B cell (primary cell): ENCODE data around the gene KRT5. TPM values are rescaled to one million over a fixed set of nuclear protein-coding genes. Genes with fewer than 3 reads are reported as not detected.

ENCODE experiments used
- ATAC-seq: fragments of 200-7000 bp; cut with Tn5 transposase; one replicate; pipeline ENCODE4 v1.10.0; 2021; ENCODE audit warnings: low read depth, mild to moderate bottlenecking, moderate number of reproducible peaks, moderate library complexity
- CTCF ChIA-PET: fragments of 350-600 bp; sonication (Branson Sonifier 250); formaldehyde crosslinking; loops from one replicate; lab custom pipeline; 2021; ENCODE audit warnings: antibody characterized with exemption, inconsistent platforms; lab: Charles Lee
- POLR2A ChIA-PET: fragments of 350-600 bp; sonication (Branson Sonifier 250); formaldehyde crosslinking; loops from one replicate; lab custom pipeline; 2021; ENCODE audit warnings: antibody characterized with exemption; lab: Charles Lee
- DNase-seq: peaks from one replicate; pipeline ENCODE4 v3.0.0; 2013
- H2AFZ ChIP-seq: 2 replicates; pipeline ENCODE4 v1.6.1; 2012; ENCODE audit warnings: mild to moderate bottlenecking, low read depth, low read length; ENCODE audit not compliant: insufficient read depth, poor library complexity, severe bottlenecking
- H3K27ac ChIP-seq, 2 donors: 1 replicate in 1 of 2; 2 replicates in 1 of 2; pipeline ENCODE4 v1.5.1; 2012 to 2013; ENCODE audit warnings: low read length in 2 of 2, mild to moderate bottlenecking in 2 of 2, moderate library complexity in 1 of 2
- H3K27me3 ChIP-seq, 4 experiments: fragments of 200-600 bp in 1 of 4; sonication (generic) in 1 of 4; replicated peaks in 1 of 4; 1 replicate in 2 of 4; 2 replicates in 2 of 4; pipeline versions ENCODE4 v1.6.1 to v1.7.0; 2013 to 2016; ENCODE audit warnings: low read length in 3 of 4, mild to moderate bottlenecking in 2 of 4, mixed read lengths in 1 of 4, moderate library complexity in 1 of 4; ENCODE audit not compliant: insufficient read depth in 4 of 4, control insufficient read depth in 3 of 4; ENCODE audit errors: control extremely low read depth in 1 of 4
- H3K36me3 ChIP-seq, 2 experiments: replicated peaks in 1 of 2; 1 replicate in 1 of 2; 2 replicates in 1 of 2; pipeline versions ENCODE4 v1.6.1 to v1.7.1; 2013; ENCODE audit warnings: low read length in 1 of 2; ENCODE audit not compliant: insufficient read depth in 2 of 2, control insufficient read depth in 1 of 2; ENCODE audit errors: control extremely low read depth in 1 of 2, extremely low read depth in 1 of 2
- H3K4me1 ChIP-seq, 2 donors: fragments of 200-600 bp in 1 of 2; sonication (generic) in 1 of 2; 1 replicate in 1 of 2; 2 replicates in 1 of 2; pipeline versions ENCODE4 v1.5.1 to v1.6.1; 2013 to 2017; ENCODE audit warnings: low read length in 2 of 2; ENCODE audit not compliant: control insufficient read depth in 2 of 2, insufficient read depth in 2 of 2
- H3K4me2 ChIP-seq: replicated peaks from 2 replicates; pipeline ENCODE3; 2012; ENCODE audit warnings: mild to moderate bottlenecking, low read depth, low read length; ENCODE audit not compliant: poor library complexity, severe bottlenecking
- H3K4me3 ChIP-seq, 5 experiments: fragments of 200-600 bp in 1 of 5; sonication (generic) in 1 of 5; 1 replicate in 3 of 5; 2 replicates in 2 of 5; pipeline versions ENCODE4 v1.5.1 to v1.7.0; 2011 to 2016; ENCODE audit warnings: low read length in 4 of 5, mild to moderate bottlenecking in 4 of 5, low read depth in 2 of 5, control low read depth in 1 of 5, moderate library complexity in 1 of 5; ENCODE audit not compliant: insufficient read depth in 1 of 5; ENCODE audit errors: control extremely low read depth in 1 of 5, extremely low read depth in 1 of 5
- H3K79me2 ChIP-seq: fragments of 200-600 bp; sonication (generic); one replicate; pipeline ENCODE4 v1.6.0; 2016; ENCODE audit warnings: low read length; ENCODE audit not compliant: control insufficient read depth, insufficient read depth
- H3K9ac ChIP-seq: fragments of 200-600 bp; sonication (generic); 2 replicates; pipeline ENCODE4 v1.6.1; 2017; ENCODE audit warnings: mild to moderate bottlenecking, low read length, moderate library complexity
- H3K9me3 ChIP-seq, 3 donors: one replicate each; pipeline versions ENCODE4 v1.6.1 to v1.7.1; 2013; ENCODE audit warnings: low read length in 2 of 3; ENCODE audit not compliant: control insufficient read depth in 2 of 3, insufficient read depth in 1 of 3; ENCODE audit errors: control extremely low read depth in 1 of 3
- H4K20me1 ChIP-seq: 2 replicates; pipeline ENCODE4 v1.6.0; 2012; ENCODE audit warnings: mild to moderate bottlenecking, low read length; ENCODE audit not compliant: insufficient read depth, control insufficient read depth, poor library complexity, severe bottlenecking
- H3K27ac Mint-ChIP-seq: one replicate; pipeline ENCODE4 v1.8.0; 2021; ENCODE audit warnings: mixed read lengths
- H3K27me3 Mint-ChIP-seq: one replicate; pipeline ENCODE4 v1.8.0; 2021; ENCODE audit warnings: mixed read lengths
- H3K4me1 Mint-ChIP-seq: one replicate; pipeline ENCODE4 v1.8.0; 2021; ENCODE audit warnings: mixed read lengths
- H3K4me3 Mint-ChIP-seq: one replicate; pipeline ENCODE4 v1.8.0; 2021; ENCODE audit warnings: mixed read lengths
- H3K9me3 Mint-ChIP-seq: one replicate; pipeline ENCODE4 v1.8.0; 2022; ENCODE audit warnings: mixed read lengths; ENCODE audit not compliant: insufficient read depth
- EZH2 ChIP-seq: IDR thresholded peaks from 2 replicates; pipeline ENCODE4 v1.6.1; 2012; ENCODE audit warnings: borderline replicate concordance, low read depth, mild to moderate bottlenecking, moderate library complexity, low read length; ENCODE audit not compliant: insufficient read depth, poor library complexity, severe bottlenecking
- WGBS: methylation state at CpG from one replicate; pipeline ENCODE4 v1.1.5; 2013; ENCODE audit warnings: missing lambda C conversion rate; ENCODE audit not compliant: insufficient coverage; 5-methylcytosine and 5-hydroxymethylcytosine counted together
- intact Hi-C: fragments of 100-400 bp; cut with micrococcal nuclease; formaldehyde crosslinking; loops from one replicate; pipeline ENCODE4 v1.10.0; 2022
- polyA plus RNA-seq: library from polyadenylated mRNA; depleted of rRNA; stranded (reverse); fragments of >200 nt; gene quantifications from 2 replicates; pipeline ENCODE4 v1.2.3, GENCODE V29; 2012
- total RNA-seq, 2 donors: library from RNA; stranded (reverse); fragments of 120-200 nt in 1 of 2; gene quantifications; 1 replicate in 1 of 2; 2 replicates in 1 of 2; pipeline versions ENCODE4 v1.2.3 to v1.2.4, GENCODE V29; 2013 to 2022
- TF ChIP-seq, protein P1 (sequence below): fragments of 200-600 bp; IDR thresholded peaks from one replicate; pipeline ENCODE4 v1.8.0; 2022; ENCODE audit warnings: antibody characterized with exemption, mild to moderate bottlenecking

Gene KRT5
- total and polyA plus RNA-seq, 2 donors (not counting 1 experiment from before 2014, with no cell fraction given): not detected

GRCh38 chr12:52518574-52519386 lies 1.4 kb downstream of the KRT5 start:
- TF ChIP-seq, protein P1, sequence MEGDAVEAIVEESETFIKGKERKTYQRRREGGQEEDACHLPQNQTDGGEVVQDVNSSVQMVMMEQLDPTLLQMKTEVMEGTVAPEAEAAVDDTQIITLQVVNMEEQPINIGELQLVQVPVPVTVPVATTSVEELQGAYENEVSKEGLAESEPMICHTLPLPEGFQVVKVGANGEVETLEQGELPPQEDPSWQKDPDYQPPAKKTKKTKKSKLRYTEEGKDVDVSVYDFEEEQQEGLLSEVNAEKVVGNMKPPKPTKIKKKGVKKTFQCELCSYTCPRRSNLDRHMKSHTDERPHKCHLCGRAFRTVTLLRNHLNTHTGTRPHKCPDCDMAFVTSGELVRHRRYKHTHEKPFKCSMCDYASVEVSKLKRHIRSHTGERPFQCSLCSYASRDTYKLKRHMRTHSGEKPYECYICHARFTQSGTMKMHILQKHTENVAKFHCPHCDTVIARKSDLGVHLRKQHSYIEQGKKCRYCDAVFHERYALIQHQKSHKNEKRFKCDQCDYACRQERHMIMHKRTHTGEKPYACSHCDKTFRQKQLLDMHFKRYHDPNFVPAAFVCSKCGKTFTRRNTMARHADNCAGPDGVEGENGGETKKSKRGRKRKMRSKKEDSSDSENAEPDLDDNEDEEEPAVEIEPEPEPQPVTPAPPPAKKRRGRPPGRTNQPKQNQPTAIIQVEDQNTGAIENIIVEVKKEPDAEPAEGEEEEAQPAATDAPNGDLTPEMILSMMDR: no peak
- no peak for TF ChIP-seq EZH2
- CTCF ChIA-PET: no interaction called here
- intact Hi-C loops: no loop called here
- no peaks in the 10 kb centered on the region for H3K27me3 ChIP-seq
- Mint-ChIP-seq H3K4me1 (no peaks in the 10 kb centered on the region), H3K27ac (no peak overlapping the region), H3K4me3 (no peak overlapping the region), H3K9me3 (no peaks in the 10 kb centered on the region), H3K27me3 (peaks cover 11% of the 10 kb centered on the region)
- 90% methylated on average over 5 of the region's 8 CpGs for WGBS
- DNase-seq (no peak), ATAC-seq (no peak)
- no peaks in the 10 kb centered on the region for H3K79me2 ChIP-seq
- no peaks in the 10 kb centered on the region for H3K4me1 ChIP-seq
- no peaks in the 10 kb centered on the region for H3K36me3 ChIP-seq
- no peak overlapping the region for H3K4me3 ChIP-seq
- H2AFZ ChIP-seq: no peak overlapping the region
- H3K9me3 ChIP-seq: no peaks in the 10 kb centered on the region
- H3K9ac ChIP-seq: no peak overlapping the region
- no peaks in the 10 kb centered on the region for H4K20me1 ChIP-seq
- H3K27ac ChIP-seq: no peak overlapping the region
- POLR2A ChIA-PET: no interaction called here
- no peak overlapping the region for H3K4me2 ChIP-seq

- DNase-seq: no peak
These were observed 2.3 kb downstream of the KRT5 start for GRCh38 chr12:52517888-52518287.

More at GRCh38 chr12:52517888-52518287, 2.3 kb downstream of the KRT5 start:
- Histone ChIP-seq H3K9ac (no peak overlapping the region), H3K27me3 (no peaks in the 10 kb centered on the region), H4K20me1 (no peaks in the 10 kb centered on the region), H3K27ac (no peak overlapping the region), H3K4me3 (no peak overlapping the region), H3K36me3 (no peaks in the 10 kb centered on the region), H2AFZ (no peak overlapping the region), H3K4me1 (no peaks in the 10 kb centered on the region), H3K4me2 (no peak overlapping the region), H3K79me2 (no peaks in the 10 kb centered on the region), H3K9me3 (no peaks in the 10 kb centered on the region)
- intact Hi-C loops: no loop called here
- Mint-ChIP-seq H3K9me3 (no peaks in the 10 kb centered on the region), H3K4me1 (no peaks in the 10 kb centered on the region), H3K4me3 (no peak overlapping the region), H3K27ac (no peak overlapping the region), H3K27me3 (peaks cover 14% of the 10 kb centered on the region)
- CTCF ChIA-PET: no interaction called here
- WGBS: 71% methylated on average over 1 of the region's 5 CpGs
- POLR2A ChIA-PET: no interaction called here
- no peak for ATAC-seq
- TF ChIP-seq EZH2: no peak
- TF ChIP-seq, protein P1: no peak
